Measurements from ENCODE around the gene PPIH. TPM values are rescaled to one million over a fixed set of nuclear protein-coding genes. Genes with fewer than 3 reads are reported as not detected.
"Not testable (repeated sequence)": the region's sequence is repeated elsewhere in the genome, so short reads cannot be mapped to it uniquely, and the experiment has no call there.

Gene PPIH
- total RNA-seq, 3 donors from 2014 or later (not counting 1 experiment from before 2014, with no cell fraction given): 41.2 to 50.3 (median 43.1) TPM

GRCh38 chr1:42620307-42620706 lies 37.9 kb upstream of the PPIH start:
- intact Hi-C loops (cut with micrococcal nuclease): no loop called here
- WGBS (ENCODE audit: insufficient coverage): 78% methylated on average over 2 of the region's 2 CpGs

GRCh38 chr1:42621180-42621579 lies 37.0 kb upstream of the PPIH start:
- H3K27ac Mint-ChIP-seq; intact Hi-C loops (cut with micrococcal nuclease); H3K36me3 Mint-ChIP-seq; H3K27ac ChIP-seq (ENCODE audit: low read length); DNase-seq; H3K4me1 Mint-ChIP-seq; H3K4me1 ChIP-seq (ENCODE audit: control insufficient read depth, insufficient read depth, low read length); H3K9me3 ChIP-seq (ENCODE audit: control insufficient read depth, insufficient read depth, low read length); ATAC-seq; H3K36me3 ChIP-seq (ENCODE audit: control insufficient read depth, insufficient read depth, low read length); H3K4me3 Mint-ChIP-seq; H3K9me3 Mint-ChIP-seq; H3K4me3 ChIP-seq (ENCODE audit: low read length); H3K27me3 ChIP-seq (ENCODE audit: control insufficient read depth, insufficient read depth, low read length): not testable (repeated sequence)
- H3K27me3 Mint-ChIP-seq (ENCODE audit: low read depth in 2 of 2): peaks cover 0 to 15% of the 10 kb centered on the region in 2 donors
- 96% methylated on average over 3 of the region's 4 CpGs for WGBS (ENCODE audit: insufficient coverage)

More at GRCh38 chr1:42620307-42620706, 37.9 kb upstream of the PPIH start:
- Mint-ChIP-seq H3K9me3 (no peaks in the 10 kb centered on the region), H3K4me1 (no peaks in the 10 kb centered on the region), H3K4me3 (no peak overlapping the region), H3K36me3 (no peaks in the 10 kb centered on the region), H3K27me3 (ENCODE audit: low read depth in 2 of 2) (peaks cover 0 to 7% of the 10 kb centered on the region in 2 donors), H3K27ac (no peak overlapping the region)
- DNase-seq: no peak
- Histone ChIP-seq H3K4me3 (ENCODE audit: low read length) (no peak overlapping the region), H3K36me3 (ENCODE audit: control insufficient read depth, insufficient read depth, low read length) (no peaks in the 10 kb centered on the region), H3K9me3 (ENCODE audit: control insufficient read depth, insufficient read depth, low read length) (no peaks in the 10 kb centered on the region), H3K27me3 (ENCODE audit: control insufficient read depth, insufficient read depth, low read length) (no peaks in the 10 kb centered on the region), H3K4me1 (ENCODE audit: control insufficient read depth, insufficient read depth, low read length) (no peaks in the 10 kb centered on the region), H3K27ac (ENCODE audit: low read length) (no peak overlapping the region)
- TF ChIP-seq CTCF (IDR thresholded peaks at IDR 0.05): no peak
- ATAC-seq: no peak

GRCh38 chr1:42627205-42627604 lies 31.0 kb upstream of the PPIH start:
- H3K36me3 ChIP-seq (ENCODE audit: control insufficient read depth, insufficient read depth, low read length); H3K36me3 Mint-ChIP-seq: not testable (repeated sequence)
- peaks cover 0 to 15% of the 10 kb centered on the region in 2 donors for H3K27me3 Mint-ChIP-seq (ENCODE audit: low read depth in 2 of 2)

GRCh38 chr1:42639116-42639515 lies 19.1 kb upstream of the PPIH start:
- Mint-ChIP-seq H3K4me3 (no peak overlapping the region), H3K27ac (no peak overlapping the region), H3K4me1 (no peaks in the 10 kb centered on the region), H3K27me3 (ENCODE audit: low read depth in 2 of 2) (peaks cover 0 to 5% of the 10 kb centered on the region in 2 donors), H3K36me3 (no peaks in the 10 kb centered on the region), H3K9me3 (no peaks in the 10 kb centered on the region)
- no peak for TF ChIP-seq CTCF (IDR thresholded peaks at IDR 0.05)
- no peaks in the 10 kb centered on the region for H3K9me3 ChIP-seq (ENCODE audit: control insufficient read depth, insufficient read depth, low read length)
- no peak overlapping the region for H3K4me3 ChIP-seq (ENCODE audit: low read length)
- intact Hi-C loops (cut with micrococcal nuclease): no loop called here
- no peaks in the 10 kb centered on the region for H3K27me3 ChIP-seq (ENCODE audit: control insufficient read depth, insufficient read depth, low read length)
- ATAC-seq: no peak
- H3K36me3 ChIP-seq (ENCODE audit: control insufficient read depth, insufficient read depth, low read length): no peaks in the 10 kb centered on the region
- DNase-seq: no peak
- no peak overlapping the region for H3K27ac ChIP-seq (ENCODE audit: low read length)
- no peaks in the 10 kb centered on the region for H3K4me1 ChIP-seq (ENCODE audit: control insufficient read depth, insufficient read depth, low read length)

More at GRCh38 chr1:42627205-42627604, 31.0 kb upstream of the PPIH start:
- H3K27ac Mint-ChIP-seq; DNase-seq; intact Hi-C loops (cut with micrococcal nuclease); H3K4me1 Mint-ChIP-seq; H3K4me1 ChIP-seq (ENCODE audit: control insufficient read depth, insufficient read depth, low read length); ATAC-seq; H3K9me3 ChIP-seq (ENCODE audit: control insufficient read depth, insufficient read depth, low read length); H3K27ac ChIP-seq (ENCODE audit: low read length); H3K27me3 ChIP-seq (ENCODE audit: control insufficient read depth, insufficient read depth, low read length); H3K4me3 Mint-ChIP-seq; H3K9me3 Mint-ChIP-seq; H3K4me3 ChIP-seq (ENCODE audit: low read length): not testable (repeated sequence)
- WGBS (ENCODE audit: insufficient coverage): 82% methylated on average over 3 of the region's 3 CpGs

GRCh38 chr1:42646056-42646455 lies 12.2 kb upstream of the PPIH start:
- no peaks in the 10 kb centered on the region for H3K9me3 ChIP-seq (ENCODE audit: control insufficient read depth, insufficient read depth, low read length)
- 88% methylated on average over 2 of the region's 2 CpGs for WGBS (ENCODE audit: insufficient coverage)
- H3K4me3 ChIP-seq (ENCODE audit: low read length): no peak overlapping the region
- DNase-seq (no peak), ATAC-seq (no peak)
- no peak for TF ChIP-seq CTCF (IDR thresholded peaks at IDR 0.05)
- no peaks in the 10 kb centered on the region for H3K36me3 ChIP-seq (ENCODE audit: control insufficient read depth, insufficient read depth, low read length)
- peaks cover 15% of the 10 kb centered on the region for H3K36me3 Mint-ChIP-seq
- H3K9me3 Mint-ChIP-seq: no peaks in the 10 kb centered on the region
- H3K4me3 Mint-ChIP-seq: no peak overlapping the region
- H3K27me3 ChIP-seq (ENCODE audit: control insufficient read depth, insufficient read depth, low read length): no peaks in the 10 kb centered on the region
- no peak overlapping the region for H3K27ac ChIP-seq (ENCODE audit: low read length)
- no peaks in the 10 kb centered on the region for H3K4me1 ChIP-seq (ENCODE audit: control insufficient read depth, insufficient read depth, low read length)
- intact Hi-C loops (cut with micrococcal nuclease): no loop called here
- H3K4me1 Mint-ChIP-seq: no peaks in the 10 kb centered on the region
- no peak overlapping the region for H3K27ac Mint-ChIP-seq
- no peaks in the 10 kb centered on the region for H3K27me3 Mint-ChIP-seq (ENCODE audit: low read depth in 2 of 2)

Data from natural killer cell (primary cell).